ENCODE data around the gene NFYC. TPM values are rescaled to one million over a fixed set of nuclear protein-coding genes. Genes with fewer than 3 reads are reported as not detected.
A peak's percentile ranks its signal among the peaks of the same experiment; 100 is the strongest.

The NFYC gene
- total and polyA plus RNA-seq, 8 donors: 54.6 to 98.1 (median 86.0) TPM

- intact Hi-C loops (cut with DNase I): no loop called here
- no peak for DNase-seq
- TF ChIP-seq, protein P1, sequence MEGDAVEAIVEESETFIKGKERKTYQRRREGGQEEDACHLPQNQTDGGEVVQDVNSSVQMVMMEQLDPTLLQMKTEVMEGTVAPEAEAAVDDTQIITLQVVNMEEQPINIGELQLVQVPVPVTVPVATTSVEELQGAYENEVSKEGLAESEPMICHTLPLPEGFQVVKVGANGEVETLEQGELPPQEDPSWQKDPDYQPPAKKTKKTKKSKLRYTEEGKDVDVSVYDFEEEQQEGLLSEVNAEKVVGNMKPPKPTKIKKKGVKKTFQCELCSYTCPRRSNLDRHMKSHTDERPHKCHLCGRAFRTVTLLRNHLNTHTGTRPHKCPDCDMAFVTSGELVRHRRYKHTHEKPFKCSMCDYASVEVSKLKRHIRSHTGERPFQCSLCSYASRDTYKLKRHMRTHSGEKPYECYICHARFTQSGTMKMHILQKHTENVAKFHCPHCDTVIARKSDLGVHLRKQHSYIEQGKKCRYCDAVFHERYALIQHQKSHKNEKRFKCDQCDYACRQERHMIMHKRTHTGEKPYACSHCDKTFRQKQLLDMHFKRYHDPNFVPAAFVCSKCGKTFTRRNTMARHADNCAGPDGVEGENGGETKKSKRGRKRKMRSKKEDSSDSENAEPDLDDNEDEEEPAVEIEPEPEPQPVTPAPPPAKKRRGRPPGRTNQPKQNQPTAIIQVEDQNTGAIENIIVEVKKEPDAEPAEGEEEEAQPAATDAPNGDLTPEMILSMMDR (IDR thresholded peaks at IDR 0.05): no peak
- ATAC-seq: no peak
- peaks cover 0 to 14% of the 10 kb centered on the region in 2 donors for H3K4me1 ChIP-seq
- no peaks in the 10 kb centered on the region for H3K27me3 ChIP-seq
- H3K36me3 ChIP-seq: no peaks in the 10 kb centered on the region
- H3K27ac ChIP-seq: no peak overlapping the region
- H3K4me3 ChIP-seq: no peak overlapping the region
- no peaks in the 10 kb centered on the region for H3K9me3 ChIP-seq
Observed at GRCh38 chr1:40794048-40794447, 102.5 kb downstream of the NFYC start.

DNA sequence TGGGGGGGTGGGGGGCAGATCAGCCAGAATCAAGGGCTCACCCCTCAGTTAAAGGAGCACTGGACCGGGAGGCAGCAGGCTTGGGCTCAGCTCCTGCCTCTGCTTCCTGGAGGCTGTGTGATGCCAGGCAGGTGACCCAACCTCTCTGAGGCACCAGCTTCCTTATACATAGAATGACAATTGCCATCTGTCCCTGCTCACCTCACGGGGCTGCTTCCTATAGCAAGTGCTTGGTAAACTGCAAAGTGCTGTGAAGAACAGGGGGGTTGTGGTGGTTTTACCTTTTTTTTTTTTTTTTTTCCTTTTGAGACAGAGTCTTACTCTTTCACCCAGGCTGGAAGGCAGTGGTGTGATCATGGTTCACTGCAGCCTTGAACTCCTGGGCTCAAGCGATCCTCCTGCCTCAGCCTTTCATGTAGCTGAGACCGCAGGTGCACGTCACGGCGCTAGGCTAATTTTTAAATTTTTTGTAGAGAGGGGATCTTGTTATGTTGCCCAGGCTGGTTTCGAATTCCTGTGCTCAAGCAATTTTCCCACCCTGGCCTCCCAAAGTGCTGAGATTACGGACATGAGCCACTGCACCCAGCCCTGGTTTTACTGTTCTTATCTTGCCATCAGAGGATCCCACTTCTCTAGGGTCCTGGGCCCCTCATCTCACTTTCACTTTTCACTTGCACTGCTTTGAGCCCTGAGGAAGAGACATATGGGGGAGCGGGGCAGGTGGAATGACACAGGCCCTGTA lies 103.6 kb downstream of the NFYC start:
- DNase-seq (no peak), ATAC-seq (no peak)
- H3K27me3 ChIP-seq: no peaks in the 10 kb centered on the region
- H3K9me3 ChIP-seq: no peaks in the 10 kb centered on the region
- H3K27ac ChIP-seq: no peak overlapping the region
- TF ChIP-seq, protein P1 (IDR thresholded peaks at IDR 0.05): no peak
- H3K4me1 ChIP-seq: peaks cover 5 to 14% of the 10 kb centered on the region in 2 donors
- H3K4me3 ChIP-seq: no peak overlapping the region
- H3K36me3 ChIP-seq: no peaks in the 10 kb centered on the region
- intact Hi-C loops (cut with DNase I): no loop called here

DNA sequence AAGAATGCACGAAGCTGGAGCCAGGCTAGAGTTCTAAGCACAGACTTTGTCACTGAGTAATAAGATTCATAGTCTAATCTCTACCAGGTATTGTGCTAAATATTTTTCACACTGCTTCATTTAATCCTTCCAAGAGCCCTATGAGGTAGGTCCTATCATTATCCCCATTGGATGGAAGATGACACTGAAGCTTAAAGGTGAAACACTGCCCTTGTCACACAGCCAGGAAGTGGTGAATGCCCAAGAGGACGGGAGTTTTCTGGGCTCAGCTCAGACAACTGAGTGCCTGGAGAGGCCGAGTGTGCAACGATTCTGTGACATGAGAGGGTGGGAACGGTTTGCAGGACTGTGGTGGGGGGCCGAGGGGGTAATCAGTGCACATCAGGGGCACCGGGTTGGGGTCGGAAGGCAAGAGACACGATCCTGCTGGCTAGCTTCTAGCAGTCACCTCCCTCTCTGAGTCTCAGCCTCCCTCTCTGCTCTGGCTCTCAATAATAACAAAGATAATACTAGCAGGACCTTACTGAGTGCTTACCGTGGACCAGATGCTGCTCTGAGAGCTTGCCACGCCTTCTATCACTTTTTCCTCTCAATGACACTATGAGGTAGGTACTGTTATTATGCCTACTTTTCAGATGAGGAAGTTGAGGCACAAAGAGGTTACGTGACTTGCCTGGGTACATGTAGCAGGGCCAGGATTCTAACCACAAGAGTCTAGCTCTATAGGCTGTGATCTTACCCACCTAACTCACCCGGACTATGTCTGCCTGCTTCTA lies 104.5 kb downstream of the NFYC start:
- Histone ChIP-seq H3K27me3 (no peaks in the 10 kb centered on the region), H3K36me3 (no peaks in the 10 kb centered on the region), H3K4me3 (no peak overlapping the region), H3K27ac (no peak overlapping the region), H3K4me1 (peaks cover 5 to 14% of the 10 kb centered on the region in 2 donors), H3K9me3 (no peaks in the 10 kb centered on the region)
- DNase-seq (no peak), ATAC-seq (no peak)
- TF ChIP-seq, protein P1 (IDR thresholded peaks at IDR 0.05): no peak
- intact Hi-C loops (cut with DNase I): no loop called here

DNA sequence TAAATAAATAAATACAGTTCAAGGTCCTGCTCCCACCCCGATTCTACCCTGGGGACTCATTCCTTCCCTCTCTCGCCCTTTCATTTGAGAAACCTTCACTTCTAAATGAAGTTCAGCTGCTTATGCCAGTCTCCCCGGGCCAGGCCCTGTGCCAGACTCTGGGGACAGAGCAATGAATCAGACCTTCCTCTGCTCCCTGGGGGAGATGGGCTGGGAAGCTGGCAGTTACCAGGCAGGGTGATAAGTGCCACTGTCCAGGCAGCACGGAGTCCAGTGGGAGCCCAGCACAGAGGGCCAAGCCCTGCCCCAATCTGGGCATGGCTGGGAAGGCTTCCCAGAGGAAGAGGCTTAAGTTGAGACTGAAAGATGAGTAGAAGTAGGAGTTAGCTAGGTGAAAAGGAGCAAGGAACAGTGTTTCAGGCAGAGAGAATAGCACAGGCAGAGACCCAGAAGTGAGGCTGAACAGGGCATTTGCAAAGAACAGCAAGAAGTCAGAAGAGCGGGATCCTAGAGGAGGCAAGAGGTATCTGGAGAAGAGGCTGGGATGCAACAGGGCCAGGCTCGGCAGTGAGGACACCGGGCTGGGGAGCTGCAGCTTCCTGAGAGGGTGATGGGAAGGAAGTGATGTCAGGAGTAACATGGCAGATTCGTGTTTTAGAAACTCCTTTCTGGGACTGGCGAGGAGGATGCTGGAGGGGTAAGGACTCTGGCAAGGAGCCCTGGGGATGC lies 105.6 kb downstream of the NFYC start:
- Histone ChIP-seq H3K4me3 (no peak overlapping the region), H3K27me3 (no peaks in the 10 kb centered on the region), H3K36me3 (no peaks in the 10 kb centered on the region), H3K4me1 (peaks cover 12 to 23% of the 10 kb centered on the region in 2 donors), H3K27ac (no peak overlapping the region), H3K9me3 (no peaks in the 10 kb centered on the region)
- intact Hi-C loops (cut with DNase I): no loop called here
- ATAC-seq (no peak), DNase-seq (peak in 1 of 4 donors; percentile 59)
- TF ChIP-seq, protein P1 (IDR thresholded peaks at IDR 0.05): no peak

GRCh38 chr1:40797668-40798010 lies 106.1 kb downstream of the NFYC start:
- peaks cover 12 to 28% of the 10 kb centered on the region in 2 donors for H3K4me1 ChIP-seq
- H3K27me3 ChIP-seq: no peaks in the 10 kb centered on the region
- intact Hi-C loops (cut with DNase I): no loop called here
- ATAC-seq: no peak
- no peak overlapping the region for H3K27ac ChIP-seq
- H3K4me3 ChIP-seq: no peak overlapping the region
- H3K36me3 ChIP-seq: no peaks in the 10 kb centered on the region
- H3K9me3 ChIP-seq: no peaks in the 10 kb centered on the region
- peak in 1 of 4 donors; percentile 25 for DNase-seq
- TF ChIP-seq, protein P1 (IDR thresholded peaks at IDR 0.05): no peak
